NT2/D1 (cell line): Measurements from ENCODE around the gene MYO1G.

ENCODE experiments used
- DNase-seq: peaks from one replicate; pipeline ENCODE4 v3.0.0-alpha.2; 2011; ENCODE audit warnings: low read depth, low spot score
- H3K27me3 ChIP-seq: 2 replicates; pipeline ENCODE4 v1.6.0; 2011; ENCODE audit warnings: mild to moderate bottlenecking; ENCODE audit not compliant: insufficient read length, insufficient read depth
- H3K36me3 ChIP-seq: 2 replicates; pipeline ENCODE4 v1.6.1; 2011; ENCODE audit warnings: mild to moderate bottlenecking, low read length, mixed read lengths; ENCODE audit not compliant: insufficient read depth, insufficient read length
- H3K4me1 ChIP-seq: 2 replicates; pipeline ENCODE4 v1.5.1; 2011; ENCODE audit not compliant: insufficient read depth, insufficient read length
- H3K4me3 ChIP-seq: 2 replicates; pipeline ENCODE4 v1.5.1; 2011; ENCODE audit warnings: low read depth; ENCODE audit not compliant: insufficient read length
- H3K9ac ChIP-seq: 2 replicates; pipeline ENCODE4 v1.6.0; 2011; ENCODE audit warnings: low read depth; ENCODE audit not compliant: insufficient read length
- H3K9me3 ChIP-seq: 2 replicates; pipeline ENCODE4 v1.5.1; 2011; ENCODE audit warnings: mild to moderate bottlenecking, low read length; ENCODE audit not compliant: insufficient read depth
- SUZ12 ChIP-seq: IDR thresholded peaks from 2 replicates; pipeline ENCODE4 v1.6.1; 2011; ENCODE audit not compliant: insufficient read length, insufficient read depth; ENCODE audit errors: extremely low read depth
- YY1 ChIP-seq: IDR thresholded peaks from 2 replicates; pipeline ENCODE4 v1.6.1; 2011; ENCODE audit not compliant: insufficient read length, insufficient read depth
- ZNF274 ChIP-seq: IDR thresholded peaks from 2 replicates; pipeline ENCODE4 v1.6.1; 2011; ENCODE audit warnings: mild to moderate bottlenecking, low read depth, low read length

Gene MYO1G

GRCh38 chr7:45003789-45004188, 25.0 kb upstream of the MYO1G start:
- Histone ChIP-seq H3K36me3 (peaks cover 24% of the 10 kb centered on the region), H3K27me3 (no peaks in the 10 kb centered on the region), H3K4me3 (no peak overlapping the region), H3K9ac (no peak overlapping the region), H3K4me1 (no peaks in the 10 kb centered on the region), H3K9me3 (no peaks in the 10 kb centered on the region)
- DNase-seq = no peak
- TF ChIP-seq SUZ12 (no peak), YY1 (no peak)

DNA sequence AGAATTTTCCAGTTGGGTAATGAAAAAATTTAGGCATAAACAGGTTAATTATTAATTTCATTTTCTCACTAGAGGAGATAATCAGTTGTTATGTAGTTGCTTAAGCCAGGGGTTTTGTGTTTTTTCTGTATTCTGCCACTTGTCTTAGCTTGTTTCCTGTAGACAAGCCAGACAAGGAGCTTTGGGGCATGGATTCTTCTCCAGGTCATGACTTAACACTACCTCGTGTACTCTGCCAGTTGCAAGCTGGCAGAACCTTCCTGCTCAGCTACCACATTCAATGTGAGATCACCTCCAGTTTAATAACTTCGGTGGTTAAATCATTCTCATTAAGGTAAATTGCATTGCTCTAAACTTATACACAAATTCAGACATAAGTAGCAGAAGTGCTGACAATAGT, 23.0 kb upstream of the MYO1G start:
- DNase-seq = no peak
- Histone ChIP-seq H3K4me1 (no peaks in the 10 kb centered on the region), H3K27me3 (no peaks in the 10 kb centered on the region), H3K4me3 (no peak overlapping the region), H3K36me3 (peaks cover 17% of the 10 kb centered on the region), H3K9me3 (no peaks in the 10 kb centered on the region), H3K9ac (no peak overlapping the region)
- TF ChIP-seq SUZ12 = no peak
- no peak for TF ChIP-seq YY1
- TF ChIP-seq ZNF274 = no peak

- no peak for DNase-seq
- H3K9ac ChIP-seq = no peak overlapping the region
- no peak for TF ChIP-seq YY1
- no peak for TF ChIP-seq ZNF274
- H3K4me1 ChIP-seq = no peaks in the 10 kb centered on the region
- H3K27me3 ChIP-seq = no peaks in the 10 kb centered on the region
- H3K9me3 ChIP-seq = no peaks in the 10 kb centered on the region
- H3K36me3 ChIP-seq = peaks cover 13% of the 10 kb centered on the region
- H3K4me3 ChIP-seq = peak overlapping the region; percentile 91
These were observed 22.4 kb upstream of the MYO1G start for GRCh38 chr7:45001138-45001694.

GRCh38 chr7:45000093-45001032, 21.5 kb upstream of the MYO1G start, which contains the start of gene CCM2:
CCM2 (plus strand) TSS chr7:45000201; CDS start chr7:45000334, 133 bp downstream.
- Histone ChIP-seq H3K9ac (peak within 1 kb of the TSS; percentile 98), H3K36me3 (peaks cover 6% of the 10 kb centered on the region), H3K27me3 (no peaks in the 10 kb centered on the region), H3K4me3 (peak within 1 kb of the TSS; percentile 91), H3K4me1 (no peaks in the 10 kb centered on the region), H3K9me3 (no peaks in the 10 kb centered on the region)
- no peak for TF ChIP-seq YY1
- TF ChIP-seq SUZ12 = no peak
- no peak for TF ChIP-seq ZNF274
- no peak for DNase-seq

DNA sequence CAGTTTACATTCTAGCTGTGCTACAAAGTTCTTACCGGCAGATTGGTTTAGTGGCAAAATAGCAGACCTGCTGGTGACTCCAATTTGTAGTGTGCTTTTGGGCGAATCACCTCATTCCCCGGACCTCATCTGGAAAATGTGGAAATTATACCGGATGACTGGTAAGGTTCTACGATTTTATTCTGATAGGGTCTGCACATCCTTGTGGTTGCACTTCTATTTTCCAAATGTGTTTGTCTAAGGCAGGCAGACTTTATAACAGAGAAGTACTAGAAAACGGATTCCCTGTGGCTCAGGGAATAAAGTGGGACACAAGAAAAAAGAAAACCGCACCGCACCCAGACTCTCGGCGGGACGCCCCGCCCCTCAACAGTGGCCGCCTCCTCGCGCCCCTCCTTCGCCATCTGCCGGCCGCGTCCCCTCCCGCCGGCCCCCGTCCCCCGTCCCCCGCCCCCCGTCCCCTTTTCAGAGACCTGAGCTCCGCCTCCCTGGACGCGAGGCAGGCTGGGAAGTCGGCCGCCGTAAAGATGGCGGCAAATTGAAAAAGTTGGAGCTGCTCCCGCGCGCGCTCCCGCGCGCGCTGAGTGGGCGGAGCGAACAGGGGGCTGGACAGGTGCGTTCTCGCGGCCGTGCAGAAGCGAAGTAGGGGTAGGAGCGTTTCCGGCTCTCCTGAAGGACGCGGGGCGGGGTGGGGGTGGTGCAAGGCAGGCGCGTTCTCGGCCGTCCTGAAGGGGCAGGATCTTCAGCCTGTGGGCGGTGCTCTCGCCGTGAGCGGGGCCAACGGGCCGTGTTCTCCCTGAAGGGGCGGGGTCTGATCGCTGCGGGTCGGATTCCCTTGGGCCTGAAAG, 20.7 kb upstream of the MYO1G start:
- Histone ChIP-seq H3K4me1 (no peaks in the 10 kb centered on the region), H3K9ac (peak overlapping the region; percentile 74), H3K27me3 (no peaks in the 10 kb centered on the region), H3K9me3 (no peaks in the 10 kb centered on the region), H3K4me3 (peak overlapping the region; percentile 48), H3K36me3 (peaks cover 6% of the 10 kb centered on the region)
- peak; percentile 100 for DNase-seq
- TF ChIP-seq YY1 (peak; percentile 60), ZNF274 (no peak)

DNA sequence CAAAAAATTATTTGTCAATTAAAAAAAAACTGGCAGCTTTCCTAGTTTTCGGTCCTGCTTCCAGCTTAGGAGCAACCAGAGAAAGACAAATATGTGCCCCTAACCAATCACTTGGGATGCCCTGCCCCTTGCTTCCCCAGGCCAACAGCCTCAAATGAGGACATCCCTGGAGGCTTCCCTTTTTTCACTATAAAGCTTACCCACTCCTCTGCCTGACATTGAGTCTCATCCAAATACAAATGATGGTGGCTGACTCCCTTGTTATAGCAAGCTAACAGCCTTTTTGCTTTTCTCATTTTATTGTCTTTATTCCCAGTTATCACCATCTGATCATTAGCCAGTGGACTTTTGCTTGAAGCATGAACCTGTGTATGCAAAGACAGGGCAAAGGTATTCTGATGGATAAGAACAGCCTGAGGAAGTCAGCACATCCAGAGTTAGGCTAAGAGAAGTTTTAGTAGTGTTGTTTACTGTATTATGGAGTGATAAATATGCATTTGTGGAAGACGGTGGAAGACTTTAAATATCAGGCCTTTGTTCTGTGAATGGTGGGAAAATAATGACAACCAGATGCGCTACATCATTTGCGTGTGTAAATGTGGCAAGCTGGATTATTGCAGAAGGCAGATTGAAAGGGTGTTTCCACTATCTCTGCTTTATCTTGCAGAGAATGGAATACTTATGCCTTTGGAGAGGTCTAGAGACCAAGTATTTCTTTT, 19.5 kb upstream of the MYO1G start:
- Histone ChIP-seq H3K4me1 (no peaks in the 10 kb centered on the region), H3K9me3 (peaks cover under 1% of the 10 kb centered on the region; the same call in 1 of the 2 replicates), H3K9ac (no peak overlapping the region), H3K27me3 (no peaks in the 10 kb centered on the region), H3K36me3 (peaks cover 6% of the 10 kb centered on the region), H3K4me3 (no peak overlapping the region)
- DNase-seq = no peak
- TF ChIP-seq YY1 (no peak), ZNF274 (no peak), SUZ12 (no peak)
